Measurements from ENCODE around the gene STK16. TPM values are rescaled to one million over a fixed set of nuclear protein-coding genes. Genes with fewer than 3 reads are reported as not detected.

Gene STK16
- total RNA-seq, 4 donors from 2014 or later = 10.9 to 22.9 (median 16.1) TPM

GRCh38 chr2:219243291-219243761 lies 2.0 kb upstream of the STK16 start:
- WGBS = 57% methylated on average over 10 of the region's 28 CpGs
- peaks cover 23% of the 10 kb centered on the region for H3K36me3 ChIP-seq
- H3K27ac ChIP-seq = peak overlapping the region; percentile 43
- no peaks in the 10 kb centered on the region for H3K9me3 ChIP-seq
- no peaks in the 10 kb centered on the region for H3K27me3 ChIP-seq
- peak overlapping the region; percentile 35 for H3K4me3 ChIP-seq
- H3K4me1 ChIP-seq = peaks cover 46% of the 10 kb centered on the region
- TF ChIP-seq POLR2A (IDR thresholded peaks at IDR 0.05) = no peak
- TF ChIP-seq, protein P1, sequence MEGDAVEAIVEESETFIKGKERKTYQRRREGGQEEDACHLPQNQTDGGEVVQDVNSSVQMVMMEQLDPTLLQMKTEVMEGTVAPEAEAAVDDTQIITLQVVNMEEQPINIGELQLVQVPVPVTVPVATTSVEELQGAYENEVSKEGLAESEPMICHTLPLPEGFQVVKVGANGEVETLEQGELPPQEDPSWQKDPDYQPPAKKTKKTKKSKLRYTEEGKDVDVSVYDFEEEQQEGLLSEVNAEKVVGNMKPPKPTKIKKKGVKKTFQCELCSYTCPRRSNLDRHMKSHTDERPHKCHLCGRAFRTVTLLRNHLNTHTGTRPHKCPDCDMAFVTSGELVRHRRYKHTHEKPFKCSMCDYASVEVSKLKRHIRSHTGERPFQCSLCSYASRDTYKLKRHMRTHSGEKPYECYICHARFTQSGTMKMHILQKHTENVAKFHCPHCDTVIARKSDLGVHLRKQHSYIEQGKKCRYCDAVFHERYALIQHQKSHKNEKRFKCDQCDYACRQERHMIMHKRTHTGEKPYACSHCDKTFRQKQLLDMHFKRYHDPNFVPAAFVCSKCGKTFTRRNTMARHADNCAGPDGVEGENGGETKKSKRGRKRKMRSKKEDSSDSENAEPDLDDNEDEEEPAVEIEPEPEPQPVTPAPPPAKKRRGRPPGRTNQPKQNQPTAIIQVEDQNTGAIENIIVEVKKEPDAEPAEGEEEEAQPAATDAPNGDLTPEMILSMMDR (IDR thresholded peaks at IDR 0.05) = no peak
- TF ChIP-seq EP300 (IDR thresholded peaks at IDR 0.05) = no peak
- TF ChIP-seq POLR2AphosphoS5 (IDR thresholded peaks at IDR 0.05) = no peak
- DNase-seq (ENCODE audit: low spot score in 2 of 2) = no peak

GRCh38 chr2:219244789-219245147 lies 511 bp upstream of the STK16 start:
- peaks cover 59% of the 10 kb centered on the region for H3K4me1 ChIP-seq
- WGBS = 52% methylated on average over 4 of the region's 6 CpGs
- H3K9me3 ChIP-seq = no peaks in the 10 kb centered on the region

DNA sequence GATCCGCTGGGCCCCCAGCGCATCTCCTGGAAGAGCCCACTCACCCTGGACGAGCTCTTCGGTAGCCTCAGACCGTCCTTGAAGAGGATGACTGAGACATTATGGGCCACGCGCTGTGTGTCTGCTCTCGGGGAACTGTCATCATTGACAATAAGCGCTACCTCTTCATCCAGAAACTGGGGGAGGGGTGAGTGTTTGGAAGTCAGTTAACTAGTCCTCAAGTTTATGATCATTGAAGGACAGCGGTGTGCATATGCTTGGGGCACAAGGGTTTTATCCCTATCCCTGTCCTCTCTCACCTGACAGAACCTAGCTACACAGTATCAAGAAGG lies 586 bp downstream of the STK16 start:
- peaks cover 18% of the 10 kb centered on the region for H3K36me3 ChIP-seq
- 15% methylated on average over 9 of the region's 10 CpGs for WGBS
- H3K27me3 ChIP-seq = no peaks in the 10 kb centered on the region
- peak overlapping the region; percentile 81 for H3K4me3 ChIP-seq
- no peak for DNase-seq (ENCODE audit: low spot score in 2 of 2)
- H3K4me1 ChIP-seq = peaks cover 70% of the 10 kb centered on the region
- H3K9me3 ChIP-seq = no peaks in the 10 kb centered on the region
- no peak for TF ChIP-seq POLR2AphosphoS5 (IDR thresholded peaks at IDR 0.05)
- no peak for TF ChIP-seq POLR2A (IDR thresholded peaks at IDR 0.05)
- TF ChIP-seq, protein P1 (IDR thresholded peaks at IDR 0.05) = no peak
- TF ChIP-seq EP300 (IDR thresholded peaks at IDR 0.05) = no peak
- H3K27ac ChIP-seq = peak overlapping the region; percentile 84

More at GRCh38 chr2:219244789-219245147, 511 bp upstream of the STK16 start:
- TF ChIP-seq, protein P1 (IDR thresholded peaks at IDR 0.05) = no peak
- TF ChIP-seq EP300 (IDR thresholded peaks at IDR 0.05) (no peak), POLR2AphosphoS5 (IDR thresholded peaks at IDR 0.05) (no peak), POLR2A (IDR thresholded peaks at IDR 0.05) (no peak)
- Histone ChIP-seq H3K4me3 (peak overlapping the region; percentile 81), H3K27ac (peak overlapping the region; percentile 84), H3K27me3 (no peaks in the 10 kb centered on the region), H3K36me3 (peaks cover 10% of the 10 kb centered on the region)
- DNase-seq (ENCODE audit: low spot score in 2 of 2) = no peak

DNA sequence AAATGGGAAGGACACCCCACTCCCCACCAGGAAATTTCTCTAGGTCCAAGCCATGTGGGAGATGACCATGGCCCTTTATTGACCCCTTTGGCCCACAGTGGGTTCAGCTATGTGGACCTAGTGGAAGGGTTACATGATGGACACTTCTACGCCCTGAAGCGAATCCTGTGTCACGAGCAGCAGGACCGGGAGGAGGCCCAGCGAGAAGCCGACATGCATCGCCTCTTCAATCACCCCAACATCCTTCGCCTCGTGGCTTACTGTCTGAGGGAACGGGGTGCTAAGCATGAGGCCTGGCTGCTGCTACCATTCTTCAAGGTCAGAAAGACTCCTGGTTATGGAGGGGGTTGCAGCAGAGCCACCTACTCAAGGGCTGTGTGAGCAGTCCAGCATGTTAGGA lies 1.3 kb downstream of the STK16 start:
- H3K27ac ChIP-seq = peak overlapping the region; percentile 86
- no peaks in the 10 kb centered on the region for H3K27me3 ChIP-seq
- H3K9me3 ChIP-seq = no peaks in the 10 kb centered on the region
- peaks cover 20% of the 10 kb centered on the region for H3K36me3 ChIP-seq
- 90% methylated on average over 10 of the region's 10 CpGs for WGBS
- no peak for DNase-seq (ENCODE audit: low spot score in 2 of 2)
- no peak overlapping the region for H3K4me3 ChIP-seq
- peaks cover 77% of the 10 kb centered on the region for H3K4me1 ChIP-seq
- TF ChIP-seq POLR2A (IDR thresholded peaks at IDR 0.05) = no peak
- TF ChIP-seq POLR2AphosphoS5 (IDR thresholded peaks at IDR 0.05) = no peak
- TF ChIP-seq, protein P1 (IDR thresholded peaks at IDR 0.05) = no peak
- no peak for TF ChIP-seq EP300 (IDR thresholded peaks at IDR 0.05)

GRCh38 chr2:219247678-219248642 lies 2.7 kb downstream of the STK16 start:
- WGBS = 89% methylated on average over 14 of the region's 17 CpGs
- Histone ChIP-seq H3K4me3 (peak overlapping the region; percentile 17), H3K4me1 (peaks cover 90% of the 10 kb centered on the region), H3K27me3 (no peaks in the 10 kb centered on the region), H3K9me3 (no peaks in the 10 kb centered on the region), H3K36me3 (peaks cover 20% of the 10 kb centered on the region), H3K27ac (peak overlapping the region; percentile 86)
- no peak for TF ChIP-seq EP300 (IDR thresholded peaks at IDR 0.05)
- TF ChIP-seq POLR2AphosphoS5 (IDR thresholded peaks at IDR 0.05) = no peak
- no peak for TF ChIP-seq POLR2A (IDR thresholded peaks at IDR 0.05)
- TF ChIP-seq, protein P1 (IDR thresholded peaks at IDR 0.05) = no peak
- no peak for DNase-seq (ENCODE audit: low spot score in 2 of 2)

All from suprapubic skin (tissue), 4 donors.